Gastroesophageal sphincter (tissue), 4 donors: Measurements from ENCODE around the gene SH3GL3. TPM values are rescaled to one million over a fixed set of nuclear protein-coding genes. Genes with fewer than 3 reads are reported as not detected.
A peak's percentile ranks its signal among the peaks of the same experiment; 100 is the strongest.

Source experiments
- ATAC-seq: fragments of 150-250 bp; one replicate; pipeline ENCODE4 v1.9.1; 2016; ENCODE audit warnings: mild to moderate bottlenecking, moderate library complexity
- H3K27ac ChIP-seq, 4 donors: fragments of 200-600 bp; sonication (generic) in 3 of 4; 1 replicate in 3 of 4; 2 replicates in 1 of 4; pipeline ENCODE4 v1.5.1; 2016 to 2019
- H3K27me3 ChIP-seq: fragments of 200-600 bp; sonication (generic); one replicate; pipeline ENCODE4 v1.5.1; 2019
- H3K36me3 ChIP-seq, 2 donors: fragments of 200-600 bp; sonication (generic); one replicate each; pipeline ENCODE4 v1.5.1; 2019; ENCODE audit warnings: control low read depth in 1 of 2
- H3K4me1 ChIP-seq, 3 donors: fragments of 200-600 bp; sonication (generic); 1 replicate in 2 of 3; 2 replicates in 1 of 3; pipeline ENCODE4 v1.5.1; 2016 to 2019; ENCODE audit warnings: control low read depth in 2 of 3
- H3K4me3 ChIP-seq, 2 donors: fragments of 200-600 bp; sonication (generic); one replicate each; pipeline ENCODE4 v1.5.1; 2019; ENCODE audit warnings: mild to moderate bottlenecking in 1 of 2, moderate library complexity in 1 of 2
- H3K9me3 ChIP-seq, 3 donors: fragments of 200-600 bp; sonication (generic); one replicate each; pipeline ENCODE4 v1.5.1; 2017 to 2019; ENCODE audit warnings: control low read depth in 2 of 3
- EP300 ChIP-seq: sonication (generic); formaldehyde crosslinking; IDR thresholded peaks from one replicate; pipeline ENCODE4 v1.6.1; 2017; ENCODE audit warnings: antibody characterized with exemption, mild to moderate bottlenecking
- POLR2A ChIP-seq, 2 donors: fragments of 450-650 bp; IDR thresholded peaks; one replicate each; pipeline ENCODE4 v1.6.1; 2017; ENCODE audit warnings: antibody characterized with exemption in 2 of 2, mild to moderate bottlenecking in 2 of 2, moderate library complexity in 1 of 2
- POLR2AphosphoS5 ChIP-seq: sonication (generic); formaldehyde crosslinking; IDR thresholded peaks from one replicate; pipeline ENCODE4 v1.6.1; 2017; ENCODE audit warnings: antibody characterized with exemption
- WGBS, 2 donors: methylation state at CpG; one replicate each; pipeline ENCODE4 v1.1.5; 2018; ENCODE audit warnings: low coverage in 1 of 2; 5-methylcytosine and 5-hydroxymethylcytosine counted together
- total RNA-seq, 4 donors: library from RNA; depleted of rRNA; stranded (reverse); fragments of >200 nt; gene quantifications; one replicate each; pipeline ENCODE4 v1.1.0, GENCODE V29; 2016
- TF ChIP-seq, protein P1 (sequence below), 4 experiments: fragments of 200-600 bp in 2 of 4; fragments of 450-650 bp in 2 of 4; sonication (generic) in 1 of 4; IDR thresholded peaks; one replicate each; pipeline ENCODE4 v1.5.1; 2017 to 2019; ENCODE audit warnings: antibody characterized with exemption in 4 of 4, mild to moderate bottlenecking in 2 of 4, moderate library complexity in 2 of 4

Gene SH3GL3
- total RNA-seq, 4 donors from 2014 or later = 0.31 to 0.94 TPM; not detected in 2

DNA sequence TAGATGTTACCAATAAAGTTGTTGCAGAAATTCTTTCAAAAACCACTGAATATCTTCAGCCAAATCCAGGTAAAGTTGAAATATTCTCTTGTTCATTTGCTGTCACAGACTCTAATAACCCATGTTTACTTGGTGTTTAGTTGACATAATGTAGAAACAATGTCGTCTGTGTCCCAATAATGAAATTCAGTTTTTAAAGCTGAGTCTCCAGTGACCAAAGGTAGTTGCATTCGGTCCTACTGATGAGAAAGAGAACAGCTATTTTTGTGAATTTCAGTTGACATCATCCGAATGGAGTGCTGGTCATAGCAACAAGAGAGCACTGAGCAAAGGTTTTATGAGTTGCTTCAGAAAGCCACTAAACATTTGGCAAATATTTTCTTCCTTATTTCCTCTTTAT, 118.0 kb downstream of the SH3GL3 start:
- ATAC-seq = no peak
- Histone ChIP-seq H3K4me1 (no peaks in the 10 kb centered on the region), H3K27me3 (no peaks in the 10 kb centered on the region), H3K27ac (no peak overlapping the region), H3K9me3 (no peaks in the 10 kb centered on the region), H3K36me3 (no peaks in the 10 kb centered on the region), H3K4me3 (no peak overlapping the region)
- TF ChIP-seq, protein P1, sequence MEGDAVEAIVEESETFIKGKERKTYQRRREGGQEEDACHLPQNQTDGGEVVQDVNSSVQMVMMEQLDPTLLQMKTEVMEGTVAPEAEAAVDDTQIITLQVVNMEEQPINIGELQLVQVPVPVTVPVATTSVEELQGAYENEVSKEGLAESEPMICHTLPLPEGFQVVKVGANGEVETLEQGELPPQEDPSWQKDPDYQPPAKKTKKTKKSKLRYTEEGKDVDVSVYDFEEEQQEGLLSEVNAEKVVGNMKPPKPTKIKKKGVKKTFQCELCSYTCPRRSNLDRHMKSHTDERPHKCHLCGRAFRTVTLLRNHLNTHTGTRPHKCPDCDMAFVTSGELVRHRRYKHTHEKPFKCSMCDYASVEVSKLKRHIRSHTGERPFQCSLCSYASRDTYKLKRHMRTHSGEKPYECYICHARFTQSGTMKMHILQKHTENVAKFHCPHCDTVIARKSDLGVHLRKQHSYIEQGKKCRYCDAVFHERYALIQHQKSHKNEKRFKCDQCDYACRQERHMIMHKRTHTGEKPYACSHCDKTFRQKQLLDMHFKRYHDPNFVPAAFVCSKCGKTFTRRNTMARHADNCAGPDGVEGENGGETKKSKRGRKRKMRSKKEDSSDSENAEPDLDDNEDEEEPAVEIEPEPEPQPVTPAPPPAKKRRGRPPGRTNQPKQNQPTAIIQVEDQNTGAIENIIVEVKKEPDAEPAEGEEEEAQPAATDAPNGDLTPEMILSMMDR (IDR thresholded peaks at IDR 0.05) = no peak
- no peak for TF ChIP-seq POLR2A (IDR thresholded peaks at IDR 0.05)
- TF ChIP-seq POLR2AphosphoS5 = no peak
- no peak for TF ChIP-seq EP300
- 53 to 61% methylated on average over 3 of the region's 3 CpGs for WGBS, 2 donors

DNA sequence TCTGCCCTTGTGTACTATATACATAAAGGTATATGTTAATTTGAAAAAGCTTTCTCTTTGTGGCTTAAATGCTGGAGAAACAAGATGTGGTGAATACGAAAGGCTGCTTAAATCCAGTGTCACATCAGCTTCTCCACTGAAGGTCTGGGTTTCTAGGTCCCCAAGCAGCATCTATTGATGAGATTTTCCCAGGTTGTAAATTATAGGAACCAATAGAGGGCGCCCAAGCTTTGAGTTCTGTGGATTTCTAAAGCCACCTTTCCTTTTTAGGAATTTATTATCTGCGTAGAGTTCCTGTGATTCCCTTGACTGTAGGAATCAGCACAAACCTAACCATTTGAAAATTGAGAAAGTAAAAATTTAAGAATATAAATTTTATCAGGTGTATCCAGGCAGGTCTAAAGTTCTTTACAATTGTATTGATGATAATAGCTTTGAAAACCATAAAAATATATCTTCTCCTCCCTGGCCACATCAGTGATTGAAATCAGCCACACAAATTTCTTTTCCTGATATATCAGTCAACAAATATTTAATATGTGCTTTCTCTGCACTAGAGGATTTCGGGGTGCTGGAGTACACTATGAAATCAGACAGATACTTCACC, 118.5 kb downstream of the SH3GL3 start:
- 20 to 28% methylated on average over 4 of the region's 4 CpGs for WGBS, 2 donors
- Histone ChIP-seq H3K36me3 (no peaks in the 10 kb centered on the region), H3K4me3 (no peak overlapping the region), H3K9me3 (no peaks in the 10 kb centered on the region), H3K4me1 (no peaks in the 10 kb centered on the region), H3K27me3 (no peaks in the 10 kb centered on the region), H3K27ac (no peak overlapping the region)
- no peak for TF ChIP-seq EP300
- TF ChIP-seq, protein P1 (IDR thresholded peaks at IDR 0.05) = peak; percentile 40 to 66 (median 62)
- TF ChIP-seq POLR2AphosphoS5 = no peak
- ATAC-seq = no peak

DNA sequence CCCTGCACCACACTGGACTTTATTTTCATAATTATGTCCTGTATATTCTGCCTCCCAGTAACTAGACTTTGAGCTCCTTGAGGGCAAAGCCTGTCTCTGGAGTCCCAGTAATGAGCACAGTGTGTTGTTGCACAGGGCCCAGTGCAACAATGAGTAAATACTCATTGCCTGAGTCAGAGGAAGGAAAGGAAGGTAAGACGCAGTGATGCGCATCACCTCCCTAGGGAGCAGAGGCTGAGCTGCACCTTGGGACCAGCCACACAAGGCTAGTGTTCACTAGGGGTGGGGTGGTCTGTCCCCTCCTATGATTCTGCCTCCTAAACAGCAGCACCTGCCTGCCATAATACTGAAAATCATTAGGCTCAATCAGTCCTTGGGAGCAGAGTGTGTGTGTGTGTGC, 120.2 kb downstream of the SH3GL3 start:
- Histone ChIP-seq H3K4me3 (no peak overlapping the region), H3K27ac (no peak overlapping the region), H3K9me3 (no peaks in the 10 kb centered on the region), H3K36me3 (no peaks in the 10 kb centered on the region), H3K4me1 (peaks cover 0 to 4% (median 0%) of the 10 kb centered on the region in 3 donors), H3K27me3 (no peaks in the 10 kb centered on the region)
- no peak for ATAC-seq
- WGBS, 2 donors = 100% methylated on average over 1 of the region's 2 CpGs; no CpG with 5 or more reads in 1 of the 2 donors
- TF ChIP-seq, protein P1 (IDR thresholded peaks at IDR 0.05) = no peak
- TF ChIP-seq POLR2A (IDR thresholded peaks at IDR 0.05) (no peak), EP300 (no peak), POLR2AphosphoS5 (no peak)

DNA sequence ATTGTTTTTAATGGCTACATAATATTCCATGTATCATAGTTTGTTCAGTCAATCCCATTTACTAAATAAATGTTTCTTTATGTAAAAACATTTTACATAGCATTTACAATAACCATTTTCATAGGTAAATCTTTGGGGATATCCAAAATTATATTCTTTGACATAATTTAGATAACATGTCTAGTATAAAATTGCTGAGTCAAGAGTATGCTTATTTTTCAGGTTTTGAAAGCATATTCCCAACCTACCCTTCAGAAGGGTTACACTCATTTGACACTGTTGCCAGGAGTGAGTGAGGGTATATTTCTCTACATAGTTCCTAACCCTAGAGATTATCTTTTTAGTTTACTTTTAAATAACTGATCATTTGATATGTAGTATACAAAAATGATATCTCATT, 122.2 kb downstream of the SH3GL3 start:
- no peaks in the 10 kb centered on the region for H3K9me3 ChIP-seq
- H3K36me3 ChIP-seq = no peaks in the 10 kb centered on the region
- peaks cover 0 to 4% (median 0%) of the 10 kb centered on the region in 3 donors for H3K4me1 ChIP-seq
- H3K27me3 ChIP-seq = no peaks in the 10 kb centered on the region
- H3K4me3 ChIP-seq = no peak overlapping the region
- H3K27ac ChIP-seq = no peak overlapping the region
- ATAC-seq = no peak
- no peak for TF ChIP-seq POLR2AphosphoS5
- no peak for TF ChIP-seq EP300
- no peak for TF ChIP-seq POLR2A (IDR thresholded peaks at IDR 0.05)
- TF ChIP-seq, protein P1 (IDR thresholded peaks at IDR 0.05) = no peak

DNA sequence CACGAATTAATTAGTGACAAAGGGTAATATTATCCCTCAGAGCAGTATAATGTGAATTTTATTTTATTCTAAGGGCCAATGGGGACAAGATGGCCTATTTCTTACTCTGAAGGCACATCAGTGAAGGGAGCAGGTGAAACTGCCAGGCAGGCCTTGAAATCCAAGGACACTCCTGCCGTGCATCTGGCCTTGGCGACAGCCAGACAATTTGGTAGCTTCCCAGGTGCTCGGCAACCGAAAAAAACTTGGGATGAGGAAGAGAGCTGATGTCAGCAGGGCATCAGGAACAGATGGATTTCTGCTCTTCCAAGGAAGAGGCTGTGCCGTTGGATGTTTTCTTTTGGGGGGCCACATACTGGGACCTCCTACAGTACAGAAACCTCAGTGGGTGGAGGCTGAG, 123.6 kb downstream of the SH3GL3 start:
- no peak for TF ChIP-seq EP300
- TF ChIP-seq POLR2AphosphoS5 = no peak
- no peak for TF ChIP-seq POLR2A (IDR thresholded peaks at IDR 0.05)
- TF ChIP-seq, protein P1 (IDR thresholded peaks at IDR 0.05) = no peak
- H3K4me3 ChIP-seq = no peak overlapping the region
- ATAC-seq = no peak
- peaks cover 0 to 4% (median 0%) of the 10 kb centered on the region in 3 donors for H3K4me1 ChIP-seq
- WGBS, 2 donors = 79 to 85% methylated on average over 5 of the region's 6 CpGs
- no peaks in the 10 kb centered on the region for H3K36me3 ChIP-seq
- no peaks in the 10 kb centered on the region for H3K27me3 ChIP-seq
- no peak overlapping the region for H3K27ac ChIP-seq
- H3K9me3 ChIP-seq = no peaks in the 10 kb centered on the region
